NOMO-1 treated with dmso at 0.1 percent for 144 hours (cell line): ENCODE data around the gene VPS16.

Experiments
- DNase-seq: peaks from one replicate; lab custom pipeline; 2025; ENCODE audit not compliant: unreplicated experiment; lab: John Stamatoyannopoulos, UW

VPS16 gene

GRCh38 chr20:2840138-2840966 is at the start of gene VPS16, which contains the start of gene PCED1A:
VPS16 (plus strand) TSS chr20:2840745; CDS start chr20:2840775, 30 bp downstream.
PCED1A (minus strand) TSS chr20:2840655; CDS start chr20:2839912, 743 bp downstream.
- DNase-seq, result peak; percentile 71

- DNase-seq, result no peak
These were observed 47.1 kb upstream of the VPS16 start for GRCh38 chr20:2793471-2793870.

GRCh38 chr20:2794202-2794748 is 46.3 kb upstream of the VPS16 start:
- no peak for DNase-seq

GRCh38 chr20:2794866-2795447 is 45.6 kb upstream of the VPS16 start:
- DNase-seq, result no peak

- DNase-seq, result no peak
These were observed 45.1 kb upstream of the VPS16 start for GRCh38 chr20:2795451-2795850.

GRCh38 chr20:2796011-2796660 is 44.4 kb upstream of the VPS16 start:
- DNase-seq, result no peak

- DNase-seq, result no peak
These were observed 43.2 kb upstream of the VPS16 start for GRCh38 chr20:2797136-2797983.

- DNase-seq, result no peak
These were observed 42.3 kb upstream of the VPS16 start for GRCh38 chr20:2798095-2798805.

- DNase-seq, result no peak
These were observed 41.7 kb upstream of the VPS16 start for GRCh38 chr20:2798814-2799213.

- DNase-seq, result no peak
These were observed 41.3 kb upstream of the VPS16 start for GRCh38 chr20:2799271-2799670.

- no peak for DNase-seq
These were observed 40.6 kb upstream of the VPS16 start for GRCh38 chr20:2799688-2800520.

- DNase-seq, result peak; percentile 67
These were observed 39.8 kb upstream of the VPS16 start, which contains the start of gene CPXM1 for GRCh38 chr20:2800521-2801285. CPXM1 (minus strand) TSS chr20:2800627; CDS start chr20:2800572, 55 bp downstream.

- no peak for DNase-seq
These were observed 39.2 kb upstream of the VPS16 start for GRCh38 chr20:2801286-2801728.

GRCh38 chr20:2804041-2804828 is 36.3 kb upstream of the VPS16 start:
- no peak for DNase-seq

GRCh38 chr20:2804852-2805688 is 35.5 kb upstream of the VPS16 start:
- DNase-seq, result no peak

- no peak for DNase-seq
These were observed 34.7 kb upstream of the VPS16 start for GRCh38 chr20:2805689-2806350.
